ENCODE data around the gene RIMS4. TPM values are rescaled to one million over a fixed set of nuclear protein-coding genes. Genes with fewer than 3 reads are reported as not detected.

The RIMS4 gene
- total and polyA plus RNA-seq, 4 donors: not detected

GRCh38 chr20:44814937-44815336 is 4.6 kb upstream of the RIMS4 start (continued):
- TF ChIP-seq RAD21 (IDR thresholded peaks at IDR 0.05) (no peak), RXRA (IDR thresholded peaks at IDR 0.05) (no peak), MAX (IDR thresholded peaks at IDR 0.05) (no peak)

- WGBS: 82% methylated on average over 15 of the region's 15 CpGs
- Histone ChIP-seq H3K27me3 (ENCODE audit: control insufficient read depth in 4 of 4, insufficient read depth in 4 of 4, low read length in 3 of 4) (peaks cover 3 to 27% (median 12%) of the 10 kb centered on the region in 4 donors), H3K36me3 (ENCODE audit: control insufficient read depth in 4 of 4, insufficient read depth in 3 of 4, low read depth in 1 of 4, low read length in 3 of 4) (no peaks in the 10 kb centered on the region), H3K27ac (ENCODE audit: low read depth in 1 of 2, low read length in 2 of 2) (no peak overlapping the region), H3K4me3 (ENCODE audit: low read depth in 1 of 3, low read length in 3 of 3) (no peak overlapping the region), H3K9ac (ENCODE audit: low read depth in 1 of 2, low read length in 2 of 2) (no peak overlapping the region), H3K4me1 (ENCODE audit: control insufficient read depth in 4 of 4, insufficient read depth in 4 of 4, low read length in 3 of 4) (peaks cover 0 to 3% (median 0%) of the 10 kb centered on the region in 4 donors), H3K9me3 (ENCODE audit: control insufficient read depth in 4 of 4, low read length in 3 of 4) (peaks cover 5 to 20% (median 11%) of the 10 kb centered on the region in 4 donors)
- DNase-seq (ENCODE audit: low spot score): no peak
- no peak for TF ChIP-seq FOXA2 (IDR thresholded peaks at IDR 0.05)
- TF ChIP-seq NR2F2 (IDR thresholded peaks at IDR 0.05): no peak
- no peak for TF ChIP-seq SP1 (IDR thresholded peaks at IDR 0.05)
These were observed 872 bp upstream of the RIMS4 start for GRCh38 chr20:44811150-44811685.

DNA sequence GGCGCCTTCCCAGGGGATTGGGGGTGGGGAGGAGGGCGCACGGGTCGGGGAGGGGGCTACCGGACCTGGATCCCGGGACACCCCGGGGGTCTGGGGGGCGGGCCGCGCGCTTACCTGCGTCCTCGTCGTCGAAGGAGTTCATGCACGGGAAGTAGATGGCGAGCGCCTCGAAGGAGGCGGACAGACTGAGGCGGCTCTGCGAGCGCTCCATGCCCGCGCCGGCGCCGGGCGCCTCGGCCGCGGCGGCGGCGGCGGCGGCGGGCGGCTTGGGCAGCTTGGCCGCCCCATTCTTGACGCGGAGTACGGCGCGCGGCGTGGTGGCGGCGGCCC is 320 bp downstream of the RIMS4 start:
- no peak for DNase-seq (ENCODE audit: low spot score)
- peak overlapping the region in 1 of 3 donors; percentile 46 for H3K4me3 ChIP-seq (ENCODE audit: low read depth in 1 of 3, low read length in 3 of 3)
- peaks cover 5 to 20% (median 11%) of the 10 kb centered on the region in 4 donors for H3K9me3 ChIP-seq (ENCODE audit: control insufficient read depth in 4 of 4, low read length in 3 of 4)
- 3% methylated on average over 49 of the region's 49 CpGs for WGBS
- no peak overlapping the region for H3K9ac ChIP-seq (ENCODE audit: low read depth in 1 of 2, low read length in 2 of 2)
- H3K27me3 ChIP-seq (ENCODE audit: control insufficient read depth in 4 of 4, insufficient read depth in 4 of 4, low read length in 3 of 4): peaks cover 3 to 27% (median 12%) of the 10 kb centered on the region in 4 donors
- H3K36me3 ChIP-seq (ENCODE audit: control insufficient read depth in 4 of 4, insufficient read depth in 3 of 4, low read depth in 1 of 4, low read length in 3 of 4): no peaks in the 10 kb centered on the region
- H3K4me1 ChIP-seq (ENCODE audit: control insufficient read depth in 4 of 4, insufficient read depth in 4 of 4, low read length in 3 of 4): peaks cover 0 to 3% (median 0%) of the 10 kb centered on the region in 4 donors
- no peak for TF ChIP-seq HNF4A (conservative IDR thresholded peaks at IDR 0.05)
- TF ChIP-seq RAD21 (IDR thresholded peaks at IDR 0.05): no peak
- no peak for TF ChIP-seq YY1 (IDR thresholded peaks at IDR 0.05)
- TF ChIP-seq REST (IDR thresholded peaks at IDR 0.05): no peak
- H3K27ac ChIP-seq (ENCODE audit: low read depth in 1 of 2, low read length in 2 of 2): no peak overlapping the region

DNA sequence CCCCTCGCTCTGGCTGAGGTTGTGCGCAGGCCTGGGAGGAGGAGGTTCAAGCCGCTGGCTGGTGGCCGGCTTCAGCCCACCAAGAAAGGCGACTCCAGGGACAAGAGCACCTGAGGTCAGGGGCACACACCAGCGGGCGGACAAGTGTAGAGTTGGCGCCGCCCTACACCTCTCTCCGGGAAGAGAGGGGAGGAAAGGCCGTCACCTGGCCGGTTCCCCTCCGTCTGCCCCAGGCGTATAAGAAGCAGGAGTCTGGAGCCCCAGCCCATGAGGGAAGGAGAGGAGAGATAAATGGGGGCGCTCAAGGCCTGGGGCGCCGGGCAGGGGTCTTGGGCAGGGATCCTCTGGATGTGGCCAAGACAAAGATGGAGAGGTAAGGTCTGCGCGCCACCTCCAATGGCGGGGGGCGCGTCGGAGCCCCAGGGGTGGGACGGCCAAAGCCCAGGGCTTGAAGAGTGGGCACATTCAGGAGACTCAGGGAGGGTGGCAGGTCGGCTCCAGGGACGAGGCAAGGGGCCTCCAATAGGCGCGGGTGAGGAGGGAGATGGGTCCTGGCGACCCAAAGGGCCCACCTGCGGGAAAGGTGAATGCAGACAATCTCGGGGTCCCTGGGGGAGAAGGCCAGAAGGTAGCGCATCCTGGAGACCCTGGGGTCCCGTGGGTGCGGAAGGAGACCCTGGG is 826 bp downstream of the RIMS4 start:
- Histone ChIP-seq H3K4me1 (ENCODE audit: control insufficient read depth in 4 of 4, insufficient read depth in 4 of 4, low read length in 3 of 4) (peaks cover 0 to 3% (median 0%) of the 10 kb centered on the region in 4 donors), H3K27ac (ENCODE audit: low read depth in 1 of 2, low read length in 2 of 2) (no peak overlapping the region), H3K36me3 (ENCODE audit: control insufficient read depth in 4 of 4, insufficient read depth in 3 of 4, low read depth in 1 of 4, low read length in 3 of 4) (no peaks in the 10 kb centered on the region), H3K27me3 (ENCODE audit: control insufficient read depth in 4 of 4, insufficient read depth in 4 of 4, low read length in 3 of 4) (peaks cover 3 to 27% (median 12%) of the 10 kb centered on the region in 4 donors), H3K9ac (ENCODE audit: low read depth in 1 of 2, low read length in 2 of 2) (no peak overlapping the region), H3K4me3 (ENCODE audit: low read depth in 1 of 3, low read length in 3 of 3) (peak overlapping the region in 1 of 3 donors; percentile 46), H3K9me3 (ENCODE audit: control insufficient read depth in 4 of 4, low read length in 3 of 4) (peaks cover 5 to 20% (median 11%) of the 10 kb centered on the region in 4 donors)
- WGBS: 9% methylated on average over 34 of the region's 34 CpGs
- DNase-seq (ENCODE audit: low spot score): no peak
- TF ChIP-seq TAF1 (conservative IDR thresholded peaks at IDR 0.05) (no peak), JUND (IDR thresholded peaks at IDR 0.05) (no peak), EGR1 (IDR thresholded peaks at IDR 0.05; ENCODE audit: low read depth in 2 of 2) (no peak), MAX (IDR thresholded peaks at IDR 0.05) (no peak), YY1 (IDR thresholded peaks at IDR 0.05) (no peak), ATF3 (IDR thresholded peaks at IDR 0.05) (no peak), HNF4G (IDR thresholded peaks at IDR 0.05) (no peak), NR2F2 (IDR thresholded peaks at IDR 0.05) (no peak), GABPA (IDR thresholded peaks at IDR 0.05 in 1 of 2, conservative IDR thresholded peaks at IDR 0.05 in 1 of 2) (no peak), RXRA (IDR thresholded peaks at IDR 0.05) (no peak), HNF4A (conservative IDR thresholded peaks at IDR 0.05) (no peak), CTCF (IDR thresholded peaks at IDR 0.05; ENCODE audit: low read depth, low read length, missing input control) (no peak), FOXA2 (IDR thresholded peaks at IDR 0.05) (no peak), SP1 (IDR thresholded peaks at IDR 0.05) (no peak)
- TF ChIP-seq, protein P1, sequence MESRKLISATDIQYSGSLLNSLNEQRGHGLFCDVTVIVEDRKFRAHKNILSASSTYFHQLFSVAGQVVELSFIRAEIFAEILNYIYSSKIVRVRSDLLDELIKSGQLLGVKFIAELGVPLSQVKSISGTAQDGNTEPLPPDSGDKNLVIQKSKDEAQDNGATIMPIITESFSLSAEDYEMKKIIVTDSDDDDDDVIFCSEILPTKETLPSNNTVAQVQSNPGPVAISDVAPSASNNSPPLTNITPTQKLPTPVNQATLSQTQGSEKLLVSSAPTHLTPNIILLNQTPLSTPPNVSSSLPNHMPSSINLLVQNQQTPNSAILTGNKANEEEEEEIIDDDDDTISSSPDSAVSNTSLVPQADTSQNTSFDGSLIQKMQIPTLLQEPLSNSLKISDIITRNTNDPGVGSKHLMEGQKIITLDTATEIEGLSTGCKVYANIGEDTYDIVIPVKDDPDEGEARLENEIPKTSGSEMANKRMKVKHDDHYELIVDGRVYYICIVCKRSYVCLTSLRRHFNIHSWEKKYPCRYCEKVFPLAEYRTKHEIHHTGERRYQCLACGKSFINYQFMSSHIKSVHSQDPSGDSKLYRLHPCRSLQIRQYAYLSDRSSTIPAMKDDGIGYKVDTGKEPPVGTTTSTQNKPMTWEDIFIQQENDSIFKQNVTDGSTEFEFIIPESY (IDR thresholded peaks at IDR 0.05): no peak

All from liver (tissue), 9 donors.